ENCODE results near the gene SPTSSA. TPM values are rescaled to one million over a fixed set of nuclear protein-coding genes. Genes with fewer than 3 reads are reported as not detected.
"Not testable (repeated sequence)": the region's sequence is repeated elsewhere in the genome, so short reads cannot be mapped to it uniquely, and the experiment has no call there.

Gene SPTSSA
- total RNA-seq, 1 experiment from 2014 or later = 14.0 TPM

DNA sequence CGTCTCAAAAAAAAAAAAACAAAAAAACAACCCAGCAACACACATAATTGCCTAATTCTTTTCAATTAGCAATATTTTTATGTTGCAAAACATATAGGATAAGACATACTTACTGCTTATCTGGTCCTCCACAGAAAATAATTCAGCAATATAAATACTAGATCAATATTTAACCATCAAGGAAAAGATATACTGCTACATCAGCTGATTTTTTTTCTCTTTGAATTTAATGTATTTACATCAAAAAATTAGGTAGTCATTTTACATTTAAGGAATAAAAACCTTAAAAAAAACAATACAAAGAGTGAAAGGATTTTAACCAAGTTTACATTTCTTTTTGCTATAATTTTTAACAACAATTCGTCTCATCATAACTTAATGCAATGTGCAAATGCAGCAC lies 28.1 kb downstream of the SPTSSA start:
- no TSS peak for BruUV-seq (replicated peaks)
- Histone ChIP-seq H3K9ac (ENCODE audit: low read length) (no peak overlapping the region), H3K9me2 (replicated peaks; ENCODE audit: low read length) (no peaks in the 10 kb centered on the region), H3K9me3 (ENCODE audit: low read length) (no peaks in the 10 kb centered on the region), H3K79me2 (ENCODE audit: low read length) (peaks cover 42% of the 10 kb centered on the region), H3K4me3 (ENCODE audit: low read length) (no peak overlapping the region), H3K36me3 (ENCODE audit: low read depth, low read length) (peaks cover 12% of the 10 kb centered on the region; the same call in 1 of the 2 replicates), H3K4me1 (ENCODE audit: insufficient read depth, low read length) (peaks cover 42% of the 10 kb centered on the region), H3K27ac (ENCODE audit: low read length) (no peak overlapping the region), H3K27me3 (ENCODE audit: low read length) (no peaks in the 10 kb centered on the region), H3K4me2 (ENCODE audit: low read length) (no peak overlapping the region), H4K20me1 (ENCODE audit: low read length) (peaks cover 13% of the 10 kb centered on the region), H3F3A (ENCODE audit: low read length, unreplicated experiment) (peaks cover 10% of the 10 kb centered on the region), H2AFZ (ENCODE audit: low read length) (no peak overlapping the region)
- intact Hi-C loops (cut with micrococcal nuclease) = loop anchor here (2.0 kb wide), 1 partner anchor 63 kb away; no protein-coding TSS in a partner anchor
- no peak for TF ChIP-seq EZH2 (IDR thresholded peaks at IDR 0.05; ENCODE audit: low read length, unreplicated experiment)
- ATAC-seq (no peak), DNase-seq (no peak)
- CTCF ChIA-PET = no interaction called here
- POLR2A ChIA-PET (ENCODE audit: unreplicated experiment) = no interaction called here

DNA sequence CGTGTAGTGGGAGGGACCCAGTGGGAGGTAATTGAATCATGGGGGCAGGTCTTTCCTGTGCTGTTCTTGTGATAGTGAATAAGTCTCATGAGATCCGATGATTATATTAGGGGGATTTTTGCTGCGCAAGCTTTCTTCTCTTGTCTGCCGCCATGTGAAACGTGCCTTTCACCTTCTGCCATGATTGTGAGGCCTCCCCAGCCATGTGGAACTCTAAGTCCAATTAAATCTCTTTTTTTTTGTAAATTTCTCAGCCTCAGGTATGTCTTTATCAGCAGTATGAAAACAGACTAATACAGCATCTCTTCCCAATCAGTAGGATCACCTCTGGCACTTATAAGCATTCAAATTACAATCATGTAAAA lies 34.0 kb downstream of the SPTSSA start:
- H3K4me3 ChIP-seq (ENCODE audit: low read length); H2AFZ ChIP-seq (ENCODE audit: low read length); H3K4me2 ChIP-seq (ENCODE audit: low read length); H3K27ac ChIP-seq (ENCODE audit: low read length); ATAC-seq; H3K36me3 ChIP-seq (ENCODE audit: low read depth, low read length); H3F3A ChIP-seq (ENCODE audit: low read length, unreplicated experiment); DNase-seq; H3K9ac ChIP-seq (ENCODE audit: low read length); H3K9me3 ChIP-seq (ENCODE audit: low read length); H3K79me2 ChIP-seq (ENCODE audit: low read length); BruUV-seq (replicated peaks); H4K20me1 ChIP-seq (ENCODE audit: low read length); POLR2A ChIA-PET (ENCODE audit: unreplicated experiment); H3K27me3 ChIP-seq (ENCODE audit: low read length); CTCF ChIA-PET; intact Hi-C loops (cut with micrococcal nuclease); H3K9me2 ChIP-seq (replicated peaks; ENCODE audit: low read length): not testable (repeated sequence)
- H3K4me1 ChIP-seq (ENCODE audit: insufficient read depth, low read length) = peaks cover 14% of the 10 kb centered on the region

DNA sequence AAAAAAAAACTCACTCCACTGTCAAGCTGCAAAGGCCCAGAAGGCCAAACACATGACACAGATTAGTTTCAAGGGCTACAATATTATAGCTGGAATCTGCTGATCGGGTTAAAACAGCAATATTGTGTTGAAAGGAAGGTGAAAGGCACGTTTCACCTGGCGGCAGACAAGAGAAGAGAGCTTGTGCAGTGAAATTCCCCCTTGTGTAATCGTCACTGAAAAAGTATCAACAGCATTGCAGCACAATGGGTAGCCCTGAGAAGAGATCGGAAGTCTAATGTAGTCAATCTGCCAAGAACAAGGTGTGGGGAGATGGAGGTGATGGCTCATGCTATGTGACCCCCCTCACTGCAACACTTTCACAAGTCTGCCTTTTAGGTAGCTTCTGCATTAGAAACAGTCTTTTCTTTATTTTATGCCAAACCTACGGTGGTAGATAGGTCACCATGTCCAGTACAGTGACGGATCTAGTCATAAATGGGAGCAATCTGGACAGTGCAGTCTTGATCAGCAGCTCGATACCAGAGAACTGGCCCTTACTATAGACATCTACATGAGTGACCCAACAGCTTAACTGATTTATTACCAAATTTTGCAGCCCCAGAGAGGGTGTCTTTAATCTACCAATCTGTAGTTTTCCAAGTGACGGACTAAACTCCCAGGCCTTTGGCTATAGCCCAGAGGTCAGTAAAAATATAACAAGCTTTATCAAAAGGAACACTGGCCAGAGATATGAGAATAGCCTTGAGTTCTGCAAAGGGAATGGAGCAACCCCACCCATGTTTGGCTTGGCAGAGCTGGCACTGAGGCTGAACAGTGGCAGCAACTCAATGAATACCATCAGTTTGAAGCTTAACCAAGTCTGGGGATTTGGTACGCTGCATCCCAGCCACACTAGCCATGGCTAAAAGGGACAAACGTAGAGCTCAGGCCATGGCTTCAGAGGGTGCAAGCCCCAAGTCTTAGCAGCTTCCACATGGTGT lies 35.4 kb downstream of the SPTSSA start:
- Histone ChIP-seq H2AFZ (ENCODE audit: low read length) (no peak overlapping the region), H3F3A (ENCODE audit: low read length, unreplicated experiment) (no peaks in the 10 kb centered on the region), H3K36me3 (ENCODE audit: low read depth, low read length) (no peaks in the 10 kb centered on the region), H3K9me3 (ENCODE audit: low read length) (0 out of 2 replicates have a peak, but pooled peaks cover under 1% of the 10 kb centered on the region), H3K79me2 (ENCODE audit: low read length) (no peaks in the 10 kb centered on the region), H3K4me2 (ENCODE audit: low read length) (no peak overlapping the region), H3K4me1 (ENCODE audit: insufficient read depth, low read length) (no peaks in the 10 kb centered on the region), H4K20me1 (ENCODE audit: low read length) (no peaks in the 10 kb centered on the region), H3K27me3 (ENCODE audit: low read length) (no peaks in the 10 kb centered on the region), H3K4me3 (ENCODE audit: low read length) (no peak overlapping the region), H3K9ac (ENCODE audit: low read length) (no peak overlapping the region), H3K27ac (ENCODE audit: low read length) (no peak overlapping the region), H3K9me2 (replicated peaks; ENCODE audit: low read length) (no peaks in the 10 kb centered on the region)
- BruUV-seq (replicated peaks) = no TSS peak
- TF ChIP-seq EZH2 (IDR thresholded peaks at IDR 0.05; ENCODE audit: low read length, unreplicated experiment) (no peak), EZH2phosphoT487 (IDR thresholded peaks at IDR 0.05; ENCODE audit: borderline replicate concordance, low read length) (no peak)
- TF ChIP-seq, protein P1, sequence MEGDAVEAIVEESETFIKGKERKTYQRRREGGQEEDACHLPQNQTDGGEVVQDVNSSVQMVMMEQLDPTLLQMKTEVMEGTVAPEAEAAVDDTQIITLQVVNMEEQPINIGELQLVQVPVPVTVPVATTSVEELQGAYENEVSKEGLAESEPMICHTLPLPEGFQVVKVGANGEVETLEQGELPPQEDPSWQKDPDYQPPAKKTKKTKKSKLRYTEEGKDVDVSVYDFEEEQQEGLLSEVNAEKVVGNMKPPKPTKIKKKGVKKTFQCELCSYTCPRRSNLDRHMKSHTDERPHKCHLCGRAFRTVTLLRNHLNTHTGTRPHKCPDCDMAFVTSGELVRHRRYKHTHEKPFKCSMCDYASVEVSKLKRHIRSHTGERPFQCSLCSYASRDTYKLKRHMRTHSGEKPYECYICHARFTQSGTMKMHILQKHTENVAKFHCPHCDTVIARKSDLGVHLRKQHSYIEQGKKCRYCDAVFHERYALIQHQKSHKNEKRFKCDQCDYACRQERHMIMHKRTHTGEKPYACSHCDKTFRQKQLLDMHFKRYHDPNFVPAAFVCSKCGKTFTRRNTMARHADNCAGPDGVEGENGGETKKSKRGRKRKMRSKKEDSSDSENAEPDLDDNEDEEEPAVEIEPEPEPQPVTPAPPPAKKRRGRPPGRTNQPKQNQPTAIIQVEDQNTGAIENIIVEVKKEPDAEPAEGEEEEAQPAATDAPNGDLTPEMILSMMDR (conservative IDR thresholded peaks at IDR 0.05; ENCODE audit: low read depth, low read length) = no peak
- POLR2A ChIA-PET (ENCODE audit: unreplicated experiment) = interaction anchor here (0.6 kb wide), 1 partner anchor 114 kb away, joined by 4 read pairs; no protein-coding TSS in a partner anchor
- intact Hi-C loops (cut with micrococcal nuclease) = no loop called here
- ATAC-seq (no peak), DNase-seq (no peak)
- CTCF ChIA-PET = no interaction called here
